Activated T-helper 1 cell treated with Interleukin-2 at 50 U/mL for 16 hours (primary cell): ENCODE results near the gene TRIM37.

Experiments
- DNase-seq: peaks from one replicate; pipeline ENCODE4 v3.0.0-alpha.2; 2020; ENCODE audit warnings: low read depth

Gene TRIM37

DNA sequence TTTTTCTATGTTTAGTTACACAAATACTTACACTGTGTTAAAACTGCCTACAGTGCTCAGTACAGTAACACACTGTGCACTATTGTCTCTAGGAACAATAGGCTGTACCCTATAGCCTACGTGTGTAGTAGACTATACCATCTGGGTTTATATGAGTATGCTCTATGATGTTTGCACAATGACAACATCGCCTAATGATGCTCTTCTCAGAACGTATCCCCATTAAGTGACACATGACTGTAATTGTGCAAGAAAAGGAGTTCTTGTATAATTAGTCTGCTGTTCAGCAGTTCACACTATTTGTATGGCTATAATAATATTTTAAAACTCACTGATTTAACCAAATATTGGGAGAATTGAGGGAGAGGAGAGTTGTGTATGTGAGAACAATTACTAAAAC is 173.7 kb downstream of the TRIM37 start:
- no peak for DNase-seq
